ENCODE measurements around the gene NABP2. TPM values are rescaled to one million over a fixed set of nuclear protein-coding genes. Genes with fewer than 3 reads are reported as not detected.
"Not testable (repeated sequence)": the region's sequence is repeated elsewhere in the genome, so short reads cannot be mapped to it uniquely, and the experiment has no call there.

Gene NABP2
- total and polyA plus RNA-seq, 2 donors (not counting 1 experiment from before 2014, with no cell fraction given), result 14.9 to 16.1 TPM

- not testable (repeated sequence) for H3K9me3 Mint-ChIP-seq (ENCODE audit: insufficient read depth); ATAC-seq (ENCODE audit: low read depth); H4K20me1 ChIP-seq (ENCODE audit: control insufficient read depth, insufficient read depth, low read length, poor library complexity, severe bottlenecking); H3K79me2 ChIP-seq (ENCODE audit: control insufficient read depth, insufficient read depth, low read length); DNase-seq; H3K9me3 ChIP-seq (ENCODE audit: control extremely low read depth in 1 of 3, control insufficient read depth in 2 of 3, insufficient read depth in 1 of 3, low read length in 2 of 3); H3K27me3 ChIP-seq (replicated peaks in 1 of 4; ENCODE audit: control extremely low read depth in 1 of 4, control insufficient read depth in 3 of 4, insufficient read depth in 4 of 4, low read length in 3 of 4); H3K27me3 Mint-ChIP-seq
- CTCF ChIA-PET, result interaction anchor here (0.7 to 3.0 kb wide), 14 partner anchors 14 to 527 kb away, joined by 3 to 16 read pairs (median 4); partner anchors contain the start of genes CNPY2, ESYT1, ORMDL2 and RNF41
- Histone ChIP-seq H3K36me3 (replicated peaks in 1 of 2; ENCODE audit: control extremely low read depth in 1 of 2, control insufficient read depth in 1 of 2, extremely low read depth in 1 of 2, insufficient read depth in 2 of 2, low read length in 1 of 2) (peaks cover 2 to 13% of the 10 kb centered on the region in 2 experiments), H3K4me1 (ENCODE audit: control insufficient read depth in 2 of 2, insufficient read depth in 2 of 2, low read length in 2 of 2) (peaks cover 10 to 15% of the 10 kb centered on the region in 2 donors), H2AFZ (ENCODE audit: insufficient read depth, low read depth, low read length, poor library complexity, severe bottlenecking) (peak overlapping the region; percentile 96), H3K4me3 (ENCODE audit: control extremely low read depth in 1 of 5, extremely low read depth in 1 of 5, insufficient read depth in 1 of 5, low read depth in 2 of 5, low read length in 4 of 5) (peak overlapping the region; percentile 58 to 86 (median 75)), H3K9ac (ENCODE audit: low read length) (peak overlapping the region; percentile 92), H3K4me2 (replicated peaks; ENCODE audit: low read depth, low read length, poor library complexity, severe bottlenecking) (peak overlapping the region; percentile 87), H3K27ac (ENCODE audit: low read length in 2 of 2) (peak overlapping the region; percentile 94)
- intact Hi-C loops (cut with micrococcal nuclease), result loop anchor here (1.0 to 2.0 kb wide), 6 partner anchors 42 to 198 kb away; partner anchors contain the start of genes NABP2 and ZC3H10
- peak overlapping the region; percentile 95 for H3K27ac Mint-ChIP-seq
- 41% methylated on average over 9 of the region's 16 CpGs for WGBS (ENCODE audit: insufficient coverage)
- POLR2A ChIA-PET, result interaction anchor here (0.6 to 1.6 kb wide), 10 partner anchors 8 to 115 kb away, joined by 3 to 12 read pairs (median 5); partner anchors contain the start of genes ANKRD52, CNPY2, RNF41 and SMARCC2
- H3K4me3 Mint-ChIP-seq, result peak overlapping the region; percentile 91
- H3K4me1 Mint-ChIP-seq, result peaks cover 20% of the 10 kb centered on the region
Measured at GRCh38 chr12:56266068-56266692, 42.0 kb downstream of the NABP2 start.

- WGBS (ENCODE audit: insufficient coverage), result under 1% methylated on average over 67 of the region's 68 CpGs
- intact Hi-C loops (cut with micrococcal nuclease), result loop anchor here (1.0 to 2.0 kb wide), 10 partner anchors 9 to 197 kb away; partner anchors contain the start of genes ANKRD52, CS, NABP2 and STAT2
- no peaks in the 10 kb centered on the region for H3K9me3 Mint-ChIP-seq (ENCODE audit: insufficient read depth)
Measured at GRCh38 chr12:56266693-56267442, 42.7 kb downstream of the NABP2 start, which contains the start of gene COQ10A. Gene COQ10A, plus strand, starts transcription at chr12:56266942. Its CDS starts 177 bp downstream, at chr12:56267119.

More at GRCh38 chr12:56266693-56267442, 42.7 kb downstream of the NABP2 start, which contains the start of gene COQ10A:
- H3K9ac ChIP-seq (ENCODE audit: low read length), result peak within 1 kb of the TSS; percentile 92
- peaks cover 10 to 15% of the 10 kb centered on the region in 2 donors for H3K4me1 ChIP-seq (ENCODE audit: control insufficient read depth in 2 of 2, insufficient read depth in 2 of 2, low read length in 2 of 2)
- H3K27me3 ChIP-seq (replicated peaks in 1 of 4; ENCODE audit: control extremely low read depth in 1 of 4, control insufficient read depth in 3 of 4, insufficient read depth in 4 of 4, low read length in 3 of 4), result no peaks in the 10 kb centered on the region
- peak within 1 kb of the TSS; percentile 94 for H3K27ac ChIP-seq (ENCODE audit: low read length in 2 of 2)
- no peaks in the 10 kb centered on the region for H3K27me3 Mint-ChIP-seq
- DNase-seq (peak; percentile 94), ATAC-seq (ENCODE audit: low read depth) (peak; percentile 89)
- H4K20me1 ChIP-seq (ENCODE audit: control insufficient read depth, insufficient read depth, low read length, poor library complexity, severe bottlenecking), result no peaks in the 10 kb centered on the region
- peak within 1 kb of the TSS; percentile 87 for H3K4me2 ChIP-seq (replicated peaks; ENCODE audit: low read depth, low read length, poor library complexity, severe bottlenecking)
- H3K79me2 ChIP-seq (ENCODE audit: control insufficient read depth, insufficient read depth, low read length), result no peaks in the 10 kb centered on the region
- CTCF ChIA-PET, result interaction anchor here (0.6 to 3.0 kb wide), 15 partner anchors 8 to 528 kb away, joined by 3 to 16 read pairs (median 4); partner anchors contain the start of genes ANKRD52, CNPY2, ESYT1 and ORMDL2
- POLR2A ChIA-PET, result interaction anchor here (0.5 to 1.6 kb wide), 13 partner anchors 8 to 197 kb away, joined by 3 to 12 read pairs (median 5); partner anchors contain the start of genes ANKRD52, CNPY2, RNF41 and SMARCC2
- H3K9me3 ChIP-seq (ENCODE audit: control extremely low read depth in 1 of 3, control insufficient read depth in 2 of 3, insufficient read depth in 1 of 3, low read length in 2 of 3), result no peaks in the 10 kb centered on the region
- peak within 1 kb of the TSS; percentile 95 for H3K27ac Mint-ChIP-seq
- H2AFZ ChIP-seq (ENCODE audit: insufficient read depth, low read depth, low read length, poor library complexity, severe bottlenecking), result peak within 1 kb of the TSS; percentile 96
- H3K4me1 Mint-ChIP-seq, result peaks cover 20% of the 10 kb centered on the region
- no peak for TF ChIP-seq EZH2 (IDR thresholded peaks at IDR 0.05; ENCODE audit: borderline replicate concordance, insufficient read depth, low read depth, low read length, poor library complexity, severe bottlenecking)
- TF ChIP-seq CTCF (IDR thresholded peaks at IDR 0.05), result peak; percentile 72
- peak within 1 kb of the TSS; percentile 65 to 86 (median 75) for H3K4me3 ChIP-seq (ENCODE audit: control extremely low read depth in 1 of 5, extremely low read depth in 1 of 5, insufficient read depth in 1 of 5, low read depth in 2 of 5, low read length in 4 of 5)
- H3K36me3 ChIP-seq (replicated peaks in 1 of 2; ENCODE audit: control extremely low read depth in 1 of 2, control insufficient read depth in 1 of 2, extremely low read depth in 1 of 2, insufficient read depth in 2 of 2, low read length in 1 of 2), result peaks cover 2 to 16% of the 10 kb centered on the region in 2 experiments
- H3K4me3 Mint-ChIP-seq, result peak within 1 kb of the TSS; percentile 91

Data from B cell (primary cell).